Dermis microvascular lymphatic vessel endothelial cell (primary cell): Measurements from ENCODE around the gene PLAAT3. TPM values are rescaled to one million over a fixed set of nuclear protein-coding genes. Genes with fewer than 3 reads are reported as not detected.
"Not testable (repeated sequence)": the region's sequence is repeated elsewhere in the genome, so short reads cannot be mapped to it uniquely, and the experiment has no call there.

Experiments used
- DNase-seq, 2 donors: peaks; one replicate each; pipeline versions ENCODE4 v3.0.0 to v3.0.0-alpha.2; 2010; ENCODE audit warnings: low read depth in 2 of 2
- total RNA-seq: library from RNA; depleted of rRNA; stranded (reverse); fragments of >200 nt; gene quantifications from 2 replicates; pipeline ENCODE4 v1.2.1, GENCODE V29; 2014

PLAAT3 gene
- total RNA-seq, 1 donor from 2014 or later: 77.4 TPM

DNA sequence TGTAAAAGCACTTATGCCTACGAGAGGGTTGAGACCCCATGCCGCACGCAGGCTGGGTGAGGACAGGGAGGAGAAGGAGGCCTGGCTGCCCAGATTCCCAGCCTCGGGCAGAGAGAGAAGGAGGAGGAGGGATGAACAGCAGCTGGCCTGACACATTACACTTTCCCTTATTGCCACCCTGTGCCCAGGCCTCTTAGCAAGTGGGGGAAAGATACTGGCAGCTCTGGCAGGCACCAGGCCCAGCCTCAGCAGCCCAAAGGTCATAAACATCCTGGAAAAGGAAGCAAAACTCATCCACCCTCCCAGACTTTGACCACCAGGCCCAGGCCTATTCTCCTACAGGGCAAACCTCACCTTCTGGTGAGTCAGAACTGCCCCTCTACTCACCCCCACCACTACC is 4.7 kb downstream of the PLAAT3 start:
- DNase-seq: peak in 1 of 2 donors; percentile 43

DNA sequence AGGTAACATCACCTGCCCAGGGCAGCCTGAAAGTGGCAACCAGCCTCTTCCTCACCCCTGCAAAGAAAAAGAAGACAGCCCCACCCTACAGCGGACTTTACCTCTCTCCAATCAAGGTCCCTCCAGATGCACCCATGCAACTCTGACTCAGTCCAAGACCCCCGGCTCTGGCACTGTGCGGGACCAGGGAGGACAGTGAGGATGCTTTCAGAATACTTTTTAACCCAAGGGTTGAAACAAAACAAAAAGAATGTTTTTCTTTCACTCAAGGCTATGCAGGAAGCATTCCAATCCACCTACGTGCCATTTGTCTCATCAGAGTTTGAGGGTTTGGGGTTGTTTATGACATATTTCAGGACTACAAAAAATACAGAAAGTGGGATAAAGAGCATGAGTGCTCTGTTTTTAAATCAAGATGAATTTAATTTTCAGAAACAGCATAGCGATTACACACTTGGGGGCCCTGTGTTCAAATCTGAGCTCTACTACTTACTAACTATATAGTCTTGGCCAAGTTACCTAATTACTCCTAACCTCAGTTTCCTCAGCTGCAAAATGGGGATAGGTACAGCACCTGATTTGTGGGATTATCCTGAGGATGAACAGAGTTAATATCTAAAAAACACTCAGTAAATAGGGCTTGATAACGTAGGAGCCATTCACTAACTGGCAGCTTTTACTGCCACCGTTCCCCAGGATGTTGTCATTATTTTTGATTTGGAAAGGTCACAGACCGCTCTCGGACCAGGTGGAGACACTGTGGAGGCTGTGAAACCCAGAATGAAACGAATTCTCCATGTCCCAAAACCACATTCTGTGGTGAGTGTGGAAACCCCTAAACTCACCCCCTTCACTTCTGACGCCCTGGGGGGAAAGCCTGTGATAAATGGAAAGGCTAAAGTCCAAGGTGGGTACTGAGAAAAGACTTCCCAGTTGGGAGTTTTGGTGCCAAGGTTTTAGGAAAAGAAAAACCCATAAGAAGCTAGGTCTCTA is 5.6 kb downstream of the PLAAT3 start:
- DNase-seq: peak in 1 of 2 donors; percentile 43

DNA sequence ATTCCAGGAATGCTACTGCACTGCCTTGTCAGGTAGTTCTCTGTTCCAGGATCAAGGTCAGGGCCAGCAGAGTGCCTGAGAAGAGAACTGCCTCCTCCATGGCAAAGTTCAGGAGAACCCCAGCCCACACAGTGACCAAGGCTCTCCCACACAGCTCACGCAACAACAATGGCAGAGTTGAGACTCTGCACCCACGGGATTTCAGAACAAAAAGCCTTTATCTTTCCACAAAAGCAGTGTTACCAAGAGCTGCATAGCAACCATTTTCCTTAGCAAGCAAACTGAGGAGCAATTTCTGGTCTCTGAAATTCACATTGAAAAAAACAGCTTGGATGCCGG is 11.1 kb downstream of the PLAAT3 start:
- no peak for DNase-seq

DNA sequence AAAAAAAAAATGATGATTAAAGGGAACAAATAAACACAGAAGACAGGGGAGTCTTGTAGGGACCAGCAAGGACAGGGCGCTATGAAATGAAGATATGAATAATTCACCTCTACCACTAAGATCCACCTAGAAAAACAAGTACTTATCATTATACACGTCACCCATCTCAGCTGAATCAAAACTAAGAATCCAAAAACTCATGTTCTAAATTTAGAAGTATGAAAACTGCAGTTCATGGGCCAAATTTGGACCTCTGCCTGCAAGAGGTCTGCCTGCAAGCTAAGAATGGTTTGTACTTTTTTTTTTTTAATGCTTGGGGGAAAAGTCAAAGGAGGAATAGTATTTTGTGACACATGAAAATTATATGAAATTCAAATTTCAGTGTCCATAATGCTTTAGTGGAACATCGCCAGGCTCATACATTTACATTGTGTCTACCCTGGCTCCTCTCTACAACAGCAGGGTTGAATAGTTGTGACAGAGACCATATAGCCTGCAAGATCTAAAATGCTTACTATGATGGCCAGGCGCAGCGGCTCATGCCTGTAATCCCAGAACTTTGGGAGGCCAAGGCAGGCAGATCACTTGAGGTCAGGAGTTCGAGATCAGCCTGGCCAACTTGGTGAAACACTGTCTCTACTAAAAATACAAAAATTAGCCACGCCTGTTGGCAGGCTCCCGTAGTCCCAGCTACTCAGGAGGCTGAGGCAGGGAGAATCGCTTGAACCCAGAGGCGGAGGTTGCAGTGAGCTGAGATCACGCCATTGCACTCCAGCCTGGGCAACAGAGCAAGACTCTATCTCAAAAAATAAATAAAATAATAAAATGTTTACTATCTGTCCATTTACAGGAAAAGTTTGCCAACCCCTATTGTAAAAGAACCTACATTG is 11.7 kb downstream of the PLAAT3 start:
- not testable (repeated sequence) for DNase-seq

DNA sequence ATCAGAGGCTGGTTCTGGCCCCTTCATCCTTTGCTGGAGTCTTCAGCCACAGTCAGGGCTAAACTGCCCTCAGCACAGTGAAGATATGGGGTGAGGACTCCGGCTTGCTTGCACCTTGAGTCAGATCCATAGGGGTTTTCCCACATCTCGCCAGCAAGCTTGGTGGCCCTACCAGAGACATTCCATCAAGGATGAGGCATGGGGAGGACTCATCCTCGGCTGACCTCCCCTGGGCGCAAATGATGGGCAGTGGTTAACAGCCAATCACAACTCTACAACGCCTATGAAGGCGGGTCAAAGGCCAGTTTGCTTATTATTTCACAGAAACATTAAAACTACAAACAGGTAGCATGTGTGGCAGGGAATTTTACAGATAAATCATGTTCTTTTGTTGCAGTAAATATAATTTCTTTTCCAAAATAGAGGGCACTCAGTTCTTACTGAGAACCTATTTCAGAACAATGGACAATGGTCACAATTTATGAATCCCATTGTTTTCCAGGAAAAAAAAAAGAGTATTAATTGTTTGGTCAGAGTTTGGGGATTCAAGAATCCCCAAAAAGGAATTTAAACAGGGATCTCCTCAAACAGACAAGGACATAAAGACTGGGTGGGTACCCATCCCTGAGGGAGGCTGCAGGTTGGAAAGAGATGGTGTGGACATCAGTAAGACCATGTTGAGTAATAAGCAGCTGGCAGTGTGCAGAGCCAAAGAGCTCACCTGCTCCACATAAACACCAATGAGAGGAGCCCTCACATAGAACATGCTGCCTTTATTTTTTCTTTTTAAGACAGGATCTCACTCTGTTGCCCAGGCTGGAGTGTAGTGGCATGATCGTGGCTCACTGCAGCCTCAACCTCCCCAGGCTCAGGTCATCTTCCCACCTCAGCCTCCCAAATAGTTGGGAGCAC is 14.8 kb downstream of the PLAAT3 start:
- DNase-seq: no peak

DNA sequence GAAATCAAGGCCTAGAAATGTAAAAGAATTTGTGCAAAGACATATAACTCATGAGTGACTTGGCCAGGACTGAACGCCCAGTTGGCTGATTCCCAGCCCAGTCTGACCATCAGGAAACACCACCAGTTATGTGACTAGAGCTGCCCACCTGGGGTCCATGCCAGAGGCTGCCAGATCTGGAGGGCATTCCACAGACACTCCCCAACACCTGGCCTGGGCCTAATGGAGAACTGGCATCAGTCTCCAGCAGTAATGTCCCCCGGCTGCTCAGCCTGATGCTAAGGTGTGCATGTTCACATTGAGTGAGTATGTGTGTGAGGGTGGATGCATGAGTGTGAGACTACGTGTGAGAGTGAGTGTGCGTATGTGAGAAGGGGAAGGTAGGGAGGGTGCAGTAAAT is 15.7 kb downstream of the PLAAT3 start:
- DNase-seq: no peak

DNA sequence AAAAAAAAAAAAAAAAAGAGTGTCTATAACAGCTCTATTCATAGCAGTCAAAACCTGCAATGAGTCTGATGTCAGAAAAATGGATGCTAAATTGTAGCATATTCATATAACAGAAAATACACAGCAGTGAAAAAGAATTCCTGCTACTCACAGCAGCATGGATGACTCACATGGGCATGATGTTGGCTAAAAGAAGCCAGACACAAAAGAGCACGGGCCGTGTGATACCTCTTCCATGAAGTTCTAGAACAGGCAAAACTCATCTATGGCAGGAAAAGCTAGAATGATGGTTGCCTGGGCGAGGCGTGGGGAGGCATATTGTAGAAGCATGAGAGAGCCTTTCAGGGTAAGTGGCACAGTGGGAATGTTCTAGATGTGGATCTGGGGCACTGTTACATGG is 18.9 kb downstream of the PLAAT3 start:
- DNase-seq: no peak

DNA sequence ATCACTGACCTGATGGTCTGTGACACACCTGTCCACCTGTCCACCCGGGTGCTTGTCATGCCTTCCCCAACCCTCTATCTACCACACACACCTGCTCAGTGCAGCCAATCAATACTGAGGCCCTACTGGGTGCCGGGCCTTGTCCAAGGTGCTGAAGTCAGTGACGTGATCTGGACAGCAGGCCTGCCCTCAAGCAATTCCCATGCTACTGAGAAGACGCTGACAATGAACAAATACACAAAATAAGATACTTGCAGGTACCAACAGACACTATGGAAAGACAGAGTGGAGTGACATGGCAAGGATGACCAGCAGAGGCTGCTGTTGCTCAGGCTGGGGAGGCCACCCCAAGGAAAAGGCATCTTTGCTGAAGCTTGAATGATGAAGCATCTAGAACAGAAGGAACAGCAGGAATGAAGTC is 21.2 kb downstream of the PLAAT3 start:
- no peak for DNase-seq

DNA sequence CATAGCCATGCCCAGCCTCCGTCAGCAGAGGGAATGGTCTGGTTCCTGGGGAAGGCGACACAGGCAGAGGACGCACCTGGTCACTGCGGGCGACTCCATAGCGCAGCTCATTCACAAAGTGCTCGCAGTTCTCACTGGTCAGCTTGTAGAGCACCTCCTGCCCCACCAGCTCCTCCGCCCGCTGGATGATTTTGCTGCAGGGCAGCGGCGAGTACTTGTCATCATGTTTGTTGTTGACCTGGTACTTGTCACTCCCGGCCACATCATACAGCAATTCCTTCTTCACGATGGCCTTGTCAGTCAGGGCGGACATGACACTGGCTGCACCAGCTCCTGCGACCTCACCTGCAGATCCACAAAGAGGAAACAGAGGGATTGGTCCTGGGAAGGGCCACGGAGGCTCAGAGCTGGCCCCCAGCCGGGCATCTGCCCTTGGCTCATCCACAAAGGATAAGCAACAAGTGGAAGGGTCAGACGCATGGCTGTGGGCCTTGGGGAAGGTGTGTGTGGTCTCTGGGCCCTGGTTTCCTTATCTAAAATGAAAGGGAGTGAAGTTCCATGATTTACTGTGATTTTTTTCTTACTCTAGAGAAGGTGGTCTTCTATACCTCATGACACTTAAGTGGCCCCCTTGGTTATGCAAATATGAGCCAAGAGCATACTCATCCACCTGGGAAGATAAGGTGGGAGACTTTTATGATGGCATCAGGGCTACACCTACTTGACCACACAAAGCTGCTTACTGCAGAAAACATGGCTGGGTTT is 24.0 kb downstream of the PLAAT3 start:
- DNase-seq: no peak

DNA sequence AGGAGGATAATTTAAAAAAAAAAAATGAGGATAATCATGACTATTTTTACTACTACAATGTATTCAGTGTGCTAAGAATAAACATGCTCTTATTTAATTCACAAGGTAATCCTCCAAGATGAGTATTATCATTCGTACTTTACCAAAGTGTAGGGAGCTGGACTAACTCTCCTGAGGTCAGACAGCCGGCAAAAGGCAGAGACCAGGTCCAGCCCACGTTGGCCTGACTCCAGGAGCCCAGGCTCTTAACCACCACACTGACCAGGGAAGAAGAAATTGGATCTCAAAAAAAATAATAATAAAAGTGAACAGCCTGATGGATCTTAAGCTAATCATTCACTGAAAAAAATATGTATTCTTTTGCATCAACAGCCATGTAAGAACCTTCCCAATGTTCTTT is 25.2 kb downstream of the PLAAT3 start:
- no peak for DNase-seq

DNA sequence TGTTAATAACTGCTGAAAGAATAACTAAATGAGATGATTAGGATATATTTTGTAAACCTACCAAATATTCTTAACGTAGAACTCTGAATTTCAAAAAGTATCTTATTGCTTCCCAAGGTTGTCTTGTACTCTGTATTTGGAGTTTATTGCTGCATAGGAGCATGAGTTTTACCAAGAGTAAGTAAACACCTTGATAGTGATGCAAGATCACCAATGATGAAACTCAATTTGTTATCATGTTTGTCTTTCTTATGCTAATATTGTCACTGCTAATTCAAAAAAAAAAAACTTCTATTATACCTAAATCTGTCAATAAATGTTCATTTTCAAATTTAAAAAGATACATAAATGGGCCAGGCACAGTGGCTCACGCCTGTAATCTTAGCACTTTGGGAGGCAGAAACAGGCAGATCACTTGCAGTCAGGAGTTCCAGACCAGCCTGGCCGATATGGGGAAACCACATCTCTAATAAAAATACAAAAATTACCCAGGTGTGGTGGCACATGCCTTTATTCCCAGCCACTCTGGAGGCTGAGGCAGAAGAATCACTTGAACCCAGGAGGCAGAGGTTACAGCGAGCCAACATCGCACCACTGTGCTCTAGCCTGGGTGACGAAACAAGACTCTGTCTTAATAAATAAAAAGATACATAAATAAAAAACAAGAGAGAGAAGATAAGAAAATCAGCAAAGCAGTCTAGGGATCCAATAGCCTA is 27.6 kb downstream of the PLAAT3 start:
- no peak for DNase-seq

DNA sequence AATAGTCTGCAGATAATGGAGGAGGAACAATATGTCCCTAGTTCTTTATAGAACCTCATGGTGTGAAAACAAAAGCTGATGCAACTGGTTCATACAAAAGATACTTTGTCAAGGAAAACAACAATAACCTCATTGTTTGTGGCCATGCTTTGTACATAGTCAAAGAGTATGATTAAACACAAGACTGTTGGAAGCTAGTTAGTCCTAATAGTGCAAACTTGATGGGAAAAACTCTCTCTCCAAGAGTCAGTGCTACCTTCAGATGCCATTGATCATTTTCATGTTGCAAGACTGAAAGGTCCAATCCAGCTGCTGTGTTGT is 30.9 kb downstream of the PLAAT3 start:
- DNase-seq: no peak

DNA sequence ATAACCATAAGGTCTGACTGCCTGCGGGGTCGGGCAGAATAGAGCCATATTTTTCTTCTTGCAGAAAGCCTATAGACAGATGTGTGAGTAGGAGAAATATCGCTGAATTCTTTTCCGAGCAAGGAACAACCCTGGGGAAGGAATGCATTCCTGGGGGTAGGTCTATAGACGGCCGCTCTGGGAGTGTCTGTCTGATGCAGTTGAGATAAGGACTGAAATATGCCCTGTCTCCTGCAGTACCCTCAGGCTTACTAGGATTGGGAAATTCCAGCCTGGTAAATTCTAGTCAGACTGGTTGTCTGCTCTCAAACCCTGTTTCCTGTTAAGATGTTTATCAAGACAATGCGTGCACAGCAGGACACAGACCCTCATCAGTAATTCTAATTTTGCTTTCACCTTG is 33.0 kb downstream of the PLAAT3 start:
- not testable (repeated sequence) for DNase-seq

DNA sequence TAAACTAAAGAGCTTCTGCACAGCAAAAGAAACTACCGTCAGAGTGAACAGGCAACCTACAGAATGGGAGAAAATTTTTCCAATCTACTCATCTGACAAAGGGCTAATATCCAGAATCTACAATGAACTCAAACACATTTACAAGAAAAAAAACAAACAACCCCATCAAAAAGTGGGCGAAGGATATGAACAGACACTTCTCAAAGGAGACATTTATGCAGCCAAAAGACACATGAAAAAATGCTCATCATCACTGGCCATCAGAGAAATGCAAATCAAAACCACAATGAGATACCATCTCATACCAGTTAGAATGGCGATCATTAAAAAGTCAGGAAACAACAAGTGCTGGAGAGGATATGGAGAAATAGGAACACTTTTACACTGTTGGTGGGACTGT is 35.4 kb downstream of the PLAAT3 start:
- not testable (repeated sequence) for DNase-seq

DNA sequence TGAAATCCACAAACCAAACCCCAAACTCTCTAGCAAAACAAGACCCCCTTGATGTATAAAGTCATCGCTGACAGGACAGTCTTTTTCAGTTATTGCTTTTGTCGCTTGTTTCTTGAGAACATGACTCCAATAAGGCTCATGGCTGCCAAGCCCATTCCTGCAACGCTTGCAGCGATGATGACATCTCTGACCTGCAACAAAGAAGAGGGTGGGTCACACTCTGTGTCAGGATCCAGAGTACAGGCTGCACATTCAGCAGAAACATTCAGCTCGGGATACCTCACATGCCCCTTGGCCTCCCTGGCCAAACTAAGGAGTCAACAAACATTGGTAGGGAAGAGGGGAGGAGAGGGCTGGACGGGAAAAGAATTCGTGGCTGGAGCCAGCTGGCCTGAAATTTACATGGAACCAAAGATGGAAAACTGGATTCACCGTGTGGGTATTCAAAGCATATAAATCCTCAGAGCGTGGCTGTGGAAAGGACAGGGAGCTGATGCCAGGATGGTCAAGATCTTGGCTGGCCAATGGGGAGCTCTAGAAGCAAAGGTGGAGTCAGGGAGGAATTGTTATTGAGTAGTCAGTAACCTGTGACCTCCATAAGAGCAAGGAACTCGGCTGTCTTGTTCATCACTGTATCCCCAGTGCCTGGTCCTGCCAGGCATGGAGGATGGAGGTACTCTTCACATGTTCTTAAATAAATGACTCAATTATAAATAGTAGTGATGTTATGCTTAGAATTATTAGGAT is 39.2 kb downstream of the PLAAT3 start:
- DNase-seq: peak in 1 of 2 donors; percentile 7

DNA sequence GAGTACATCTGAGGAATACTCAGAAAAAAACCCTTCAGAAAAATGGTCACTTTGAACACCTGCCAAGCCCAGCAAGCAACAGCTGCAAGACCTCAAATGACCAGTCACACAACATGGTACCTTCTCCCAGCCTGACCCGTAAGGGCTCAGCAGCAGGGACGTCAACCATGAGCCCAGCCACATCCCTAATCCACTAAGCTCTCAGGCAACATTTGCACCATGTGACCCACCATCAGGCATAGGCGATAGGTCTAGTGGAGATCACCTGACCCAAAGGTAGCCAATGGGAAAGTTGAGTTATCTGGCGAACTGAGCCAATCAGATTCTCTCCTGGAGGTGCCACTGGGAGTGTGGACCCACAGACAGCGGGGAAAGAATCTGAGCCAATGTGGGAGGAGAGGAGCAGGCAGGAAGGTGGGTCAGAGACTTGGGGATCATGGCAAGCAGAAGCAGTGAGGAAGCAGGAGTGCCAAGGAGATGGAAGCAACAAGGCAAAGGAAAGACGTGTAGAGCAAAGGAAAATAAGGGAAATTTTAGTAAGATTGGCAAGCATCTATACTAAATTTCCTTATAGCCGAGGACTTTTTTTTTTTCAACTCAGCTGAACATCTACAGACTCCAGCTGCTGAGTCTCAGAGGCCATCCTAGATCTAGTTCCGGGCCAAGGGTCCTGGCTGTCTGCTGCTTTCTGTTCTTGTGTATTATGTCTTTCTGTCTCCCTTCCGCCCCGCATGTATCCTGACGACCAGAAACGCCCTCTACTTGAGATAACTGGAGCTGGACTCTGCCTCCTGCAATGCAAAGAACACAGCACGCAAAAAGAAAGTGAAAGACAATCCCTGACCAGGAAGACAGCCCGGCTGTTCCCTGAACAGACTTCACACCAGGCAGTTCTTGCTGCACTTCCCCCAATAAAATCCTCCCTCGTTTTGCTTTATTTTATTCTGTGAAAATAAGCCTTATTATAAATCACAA is 40.1 kb downstream of the PLAAT3 start:
- DNase-seq: peak in 1 of 2 donors; percentile 15

DNA sequence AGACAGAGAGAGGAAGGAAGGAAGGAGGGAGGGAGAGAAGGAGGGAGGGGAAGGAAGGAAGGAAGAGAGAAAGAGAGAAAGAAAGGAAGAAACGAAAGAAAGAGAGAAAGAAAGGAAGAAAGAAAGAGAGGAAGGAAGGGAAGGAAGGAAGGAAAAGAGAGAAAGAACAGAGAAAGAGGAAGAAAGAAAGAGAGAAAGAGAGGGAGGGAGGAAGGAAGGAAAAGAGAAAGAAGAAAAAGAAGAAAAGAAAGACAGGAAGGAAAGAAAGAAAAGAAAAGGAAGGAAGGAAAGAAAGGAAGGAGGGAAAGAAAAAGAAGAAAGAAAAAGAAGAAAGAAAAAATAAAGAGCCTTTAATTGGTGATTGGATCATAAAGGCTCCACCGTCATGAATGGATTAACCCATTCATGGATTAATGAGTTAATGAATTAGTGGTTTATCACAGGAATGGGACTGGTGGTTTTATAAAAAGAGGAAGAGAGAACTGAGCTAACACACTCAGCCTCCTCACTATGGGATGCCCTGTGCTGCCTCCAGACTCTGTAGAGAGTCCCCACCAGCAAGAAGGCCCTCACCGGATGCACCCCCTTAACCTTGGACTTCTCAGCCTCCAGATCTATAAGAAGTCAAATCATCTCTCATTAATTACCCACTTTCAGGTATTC is 42.1 kb downstream of the PLAAT3 start:
- no peak for DNase-seq

DNA sequence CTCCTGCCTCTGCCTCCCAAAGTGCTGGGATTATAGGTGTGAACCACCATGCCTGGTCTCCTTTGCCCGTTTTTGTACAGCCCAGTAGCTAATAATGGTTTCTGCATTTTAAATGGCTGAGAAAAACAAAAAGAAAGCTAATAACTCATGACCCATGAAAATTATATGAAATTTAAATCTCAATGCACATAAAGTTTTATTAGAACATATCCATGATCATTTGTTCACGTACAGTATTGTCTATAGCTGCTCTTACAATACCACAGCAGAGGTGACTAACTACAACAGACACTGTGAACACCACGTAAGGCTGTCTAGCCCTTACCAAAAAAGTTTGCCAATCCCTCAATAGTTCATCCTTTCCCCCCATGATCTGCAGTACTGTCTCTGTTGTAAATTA is 44.7 kb downstream of the PLAAT3 start:
- no peak for DNase-seq
